A549 (cell line): ENCODE data around the gene KDM4B. TPM values are rescaled to one million over a fixed set of nuclear protein-coding genes. Genes with fewer than 3 reads are reported as not detected.
"Not testable (repeated sequence)": the region's sequence is repeated elsewhere in the genome, so short reads cannot be mapped to it uniquely, and the experiment has no call there.

ENCODE experiments used
- ATAC-seq, 2 experiments: fragments of 200-7000 bp in 1 of 2; fragments of >200 bp in 1 of 2; cut with Nextera tagmentation in 1 of 2; cut with Tn5 transposase in 1 of 2; 3 replicates each; pipeline versions ENCODE4 v1.8.0 to v1.9.1; 2018 to 2020; ENCODE audit warnings: mild to moderate bottlenecking in 1 of 2, moderate library complexity in 1 of 2
- CTCF ChIA-PET: fragments of 300-600 bp; sonication (Branson Sonifier 250); formaldehyde crosslinking; extraction: SDS; loops from one replicate; lab custom pipeline; 2021; ENCODE audit warnings: antibody characterized with exemption, inconsistent platforms; lab: Yijun Ruan, JAX
- POLR2A ChIA-PET: fragments of 350-600 bp; formaldehyde crosslinking; extraction: SDS; loops from one replicate; lab custom pipeline; 2021; ENCODE audit warnings: antibody characterized with exemption, inconsistent platforms; lab: Yijun Ruan, JAX
- DNase-seq, 2 experiments: peaks; one replicate each; pipeline versions ENCODE4 v3.0.0 to v3.0.0-alpha.2; 2011 to 2016; ENCODE audit warnings: low read depth in 1 of 2, low spot score in 1 of 2
- FAIRE-seq: peaks from 2 replicates; lab custom pipeline; 2011; peaks lifted over from hg19 to GRCh38; lab: Jason Lieb, UNC
- H3K27ac ChIP-seq, 2 experiments: fragments of >200 bp; sonication (Bioruptor Twin); formaldehyde crosslinking; 3 replicates each; pipeline ENCODE4 v1.5.1; 2016 to 2017
- H3K4me1 ChIP-seq: fragments of >200 bp; sonication (Bioruptor Twin); formaldehyde crosslinking; 3 replicates; pipeline ENCODE4 v1.6.1; 2016
- H3K4me2 ChIP-seq: fragments of >200 bp; sonication (Bioruptor Twin); formaldehyde crosslinking; 3 replicates; pipeline ENCODE4 v1.6.1; 2016
- H3K4me3 ChIP-seq: fragments of >200 bp; sonication (Bioruptor Twin); formaldehyde crosslinking; 3 replicates; pipeline ENCODE4 v1.5.1; 2016
- H3K9me3 ChIP-seq: fragments of >200 bp; sonication (Bioruptor Twin); formaldehyde crosslinking; 3 replicates; pipeline ENCODE4 v1.6.1; 2016
- ATOH8 ChIP-seq: fragments of 250-450 bp; sonication (Bioruptor Pico); IDR thresholded peaks from 2 replicates; pipeline ENCODE4 v1.5.0; 2020; ENCODE audit warnings: low read depth, mild to moderate bottlenecking, moderate library complexity
- BHLHE40 ChIP-seq: IDR thresholded peaks from 2 replicates; pipeline ENCODE4 v1.6.1; 2012; ENCODE audit warnings: low read depth, low read length, inconsistent platforms
- CBX8 ChIP-seq: fragments of 200-600 bp; sonication (generic); IDR thresholded peaks from 2 replicates; pipeline ENCODE4 v1.6.1; 2016
- CHD2 ChIP-seq: fragments of 150-350 bp; IDR thresholded peaks from 2 replicates; pipeline ENCODE4 v1.6.1; 2014; ENCODE audit warnings: low read length; ENCODE audit not compliant: partially characterized antibody
- E2F6 ChIP-seq: IDR thresholded peaks from 2 replicates; pipeline ENCODE4 v1.6.1; 2012; ENCODE audit warnings: low read depth, borderline replicate concordance
- ESRRA ChIP-seq: fragments of 150-350 bp; IDR thresholded peaks from 2 replicates; pipeline ENCODE4 v1.6.1; 2014; ENCODE audit warnings: mild to moderate bottlenecking, low read length, borderline replicate concordance
- FOXS1 ChIP-seq: fragments of 250-450 bp; sonication (Bioruptor Pico); IDR thresholded peaks from 2 replicates; pipeline ENCODE4 v1.5.0; 2020; ENCODE audit warnings: mild to moderate bottlenecking, moderate library complexity
- KDM1A ChIP-seq: fragments of 200-600 bp; sonication (generic); IDR thresholded peaks from 2 replicates; pipeline ENCODE4 v1.6.1; 2016; ENCODE audit warnings: low read depth, mild to moderate bottlenecking
- MAZ ChIP-seq: fragments of 150-350 bp; IDR thresholded peaks from 2 replicates; pipeline ENCODE4 v1.6.1; 2014; ENCODE audit warnings: antibody characterized with exemption, low read depth, low read length, borderline replicate concordance
- NPAS2 ChIP-seq: fragments of 250-450 bp; sonication (Bioruptor Pico); IDR thresholded peaks from 2 replicates; pipeline ENCODE4 v1.8.0; 2022; ENCODE audit warnings: mild to moderate bottlenecking, moderate library complexity, borderline replicate concordance
- NR3C1 ChIP-seq: fragments of >200 bp; sonication (Bioruptor Twin); formaldehyde crosslinking; IDR thresholded peaks from 3 replicates; pipeline ENCODE4 v1.6.1; 2017
- PBX3 ChIP-seq: IDR thresholded peaks from 2 replicates; pipeline ENCODE4 v1.6.1; 2012
- RARB ChIP-seq: fragments of 250-450 bp; sonication (Bioruptor Pico); IDR thresholded peaks from 2 replicates; pipeline ENCODE4 v1.8.0; 2021; ENCODE audit warnings: mild to moderate bottlenecking, moderate library complexity
- RCOR1 ChIP-seq: fragments of 150-350 bp; IDR thresholded peaks from 2 replicates; pipeline ENCODE4 v1.6.1; 2014; ENCODE audit warnings: antibody characterized with exemption, low read length, low read depth
- REST ChIP-seq: fragments of 200-600 bp; sonication (generic); IDR thresholded peaks from 2 replicates; pipeline ENCODE4 v1.6.1; 2016; ENCODE audit warnings: antibody characterized with exemption, mild to moderate bottlenecking, moderate library complexity
- RFX5 ChIP-seq: fragments of 450-650 bp; IDR thresholded peaks from 2 replicates; pipeline ENCODE4 v1.7.1; 2014; ENCODE audit warnings: antibody characterized with exemption, mild to moderate bottlenecking, moderate library complexity
- SMC3 ChIP-seq: fragments of >200 bp; sonication (Bioruptor Twin); formaldehyde crosslinking; IDR thresholded peaks from 3 replicates; pipeline ENCODE4 v1.6.1; 2018; ENCODE audit warnings: inconsistent platforms
- TFCP2L1 ChIP-seq: fragments of 250-450 bp; sonication (Bioruptor Pico); IDR thresholded peaks from 2 replicates; pipeline ENCODE4 v1.5.0; 2021; ENCODE audit warnings: mild to moderate bottlenecking
- TP53 ChIP-seq: fragments of 250-450 bp; sonication (Bioruptor Pico); IDR thresholded peaks from 2 replicates; pipeline ENCODE4 v1.5.0; 2021; ENCODE audit warnings: mild to moderate bottlenecking, moderate library complexity
- USF2 ChIP-seq: fragments of 450-650 bp; IDR thresholded peaks from 2 replicates; pipeline ENCODE4 v1.6.1; 2014; ENCODE audit warnings: antibody characterized with exemption
- WGBS: methylation state at CpG from one replicate; pipeline ENCODE4 v1.1.6; 2017; ENCODE audit errors: missing lambda C conversion rate; 5-methylcytosine and 5-hydroxymethylcytosine counted together
- polyA plus RNA-seq, 4 experiments: library from polyadenylated mRNA; depleted of rRNA in 3 of 4; stranded (reverse); fragments of >200 nt; fragmentation: RNase III in 1 of 4; extraction: RNeasy Plus Mini Kit Qiagen cat#74134 plus additional on column Dnase treatment in 1 of 4; gene quantifications; 2 replicates in 3 of 4; 3 replicates in 1 of 4; pipeline ENCODE4 v1.2.3, GENCODE V29; 2011 to 2017

KDM4B gene
- polyA plus RNA-seq, 2 of the 4 experiments (the other 2 are of a cell fraction), result 3.0 to 4.6 TPM

GRCh38 chr19:4939466-4939865 lies 29.4 kb upstream of the KDM4B start:
- ChIA-PET CTCF (interaction anchor here (0.6 to 2.1 kb wide), 4 partner anchors 10 to 92 kb away, joined by 3 to 7 read pairs (median 4); no protein-coding TSS in a partner anchor), POLR2A (no interaction called here)
- no peaks in the 10 kb centered on the region for H3K9me3 ChIP-seq
- H3K4me1 ChIP-seq, result no peaks in the 10 kb centered on the region
- no peak for ATAC-seq
- no peak overlapping the region for H3K4me3 ChIP-seq
- DNase-seq, result no peak
- no peak for FAIRE-seq
- no peak overlapping the region for H3K27ac ChIP-seq
- 100% methylated on average over 7 of the region's 7 CpGs for WGBS
- TF ChIP-seq MAZ (no peak), E2F6 (no peak), FOXS1 (no peak), USF2 (no peak), KDM1A (no peak), ESRRA (no peak)
- H3K4me2 ChIP-seq, result no peak overlapping the region

GRCh38 chr19:4941638-4942169 lies 27.2 kb upstream of the KDM4B start:
- 98% methylated on average over 24 of the region's 35 CpGs for WGBS
- H3K4me1 ChIP-seq, POLR2A ChIA-PET, DNase-seq, FAIRE-seq, H3K4me2 ChIP-seq, H3K27ac ChIP-seq, H3K9me3 ChIP-seq, ATAC-seq, H3K4me3 ChIP-seq: not testable (repeated sequence)
- CTCF ChIA-PET, result interaction anchor here (0.7 to 1.0 kb wide), 3 partner anchors 30 to 97 kb away, joined by 3 read pairs; no protein-coding TSS in a partner anchor

- H3K9me3 ChIP-seq, H3K4me3 ChIP-seq, ATAC-seq, DNase-seq, H3K4me1 ChIP-seq, H3K27ac ChIP-seq, FAIRE-seq, H3K4me2 ChIP-seq: not testable (repeated sequence)
- ChIA-PET POLR2A (interaction anchor here (0.9 kb wide), 1 partner anchor 39 kb away, joined by 3 read pairs; no protein-coding TSS in a partner anchor), CTCF (interaction anchor here (1.7 kb wide), 1 partner anchor 81 kb away, joined by 4 read pairs; no protein-coding TSS in a partner anchor)
- WGBS, result 89% methylated on average over 14 of the region's 23 CpGs
These were observed 18.3 kb upstream of the KDM4B start for GRCh38 chr19:4950650-4951049.

- FAIRE-seq, result no peak
- Histone ChIP-seq H3K9me3 (no peaks in the 10 kb centered on the region), H3K4me1 (no peaks in the 10 kb centered on the region), H3K27ac (no peak overlapping the region), H3K4me3 (no peak overlapping the region), H3K4me2 (no peak overlapping the region)
- POLR2A ChIA-PET, result no interaction called here
- 92% methylated on average over 11 of the region's 11 CpGs for WGBS
- no peak for ATAC-seq
- CTCF ChIA-PET, result interaction anchor here (1.7 kb wide), 1 partner anchor 80 kb away, joined by 4 read pairs; no protein-coding TSS in a partner anchor
- TF ChIP-seq TFCP2L1 (no peak), RCOR1 (no peak), NPAS2 (CRISPR knock-in tag) (no peak), BHLHE40 (no peak), ATOH8 (CRISPR knock-in tag) (no peak), SMC3 (no peak), RARB (no peak), CHD2 (no peak), ESRRA (no peak), CBX8 (no peak), REST (no peak), RFX5 (no peak), TP53 (CRISPR knock-in tag) (no peak), NR3C1 (no peak), E2F6 (no peak), PBX3 (no peak)
- DNase-seq, result no peak
These were observed 17.3 kb upstream of the KDM4B start for GRCh38 chr19:4951656-4952055.
